Keratinocyte (primary cell): ENCODE measurements around the gene SP110. TPM values are rescaled to one million over a fixed set of nuclear protein-coding genes. Genes with fewer than 3 reads are reported as not detected.

Experiments used
- DNase-seq: peaks from one replicate; pipeline ENCODE4 v3.0.0-alpha.2; 2011; ENCODE audit warnings: low read depth, missing footprints, low spot score
- FAIRE-seq: peaks from 2 replicates; lab custom pipeline; 2011; peaks lifted over from hg19 to GRCh38; lab: Jason Lieb, UNC
- H2AFZ ChIP-seq: 2 replicates; pipeline ENCODE4 v1.6.0; 2012; ENCODE audit warnings: low read length, control low read depth, inconsistent platforms; ENCODE audit not compliant: control insufficient read depth
- H3K27ac ChIP-seq: 2 replicates; pipeline ENCODE4 v1.5.1; 2011; ENCODE audit warnings: low read length; ENCODE audit not compliant: control insufficient read depth, insufficient read depth
- H3K27me3 ChIP-seq: 3 replicates; pipeline ENCODE4 v1.6.0; 2011; ENCODE audit warnings: low read length; ENCODE audit not compliant: control insufficient read depth, insufficient read depth; ENCODE audit errors: extremely low read depth
- H3K36me3 ChIP-seq, 2 experiments: 2 replicates in 1 of 2; 3 replicates in 1 of 2; pipeline ENCODE4 v1.5.1; 2011; ENCODE audit warnings: low read length in 2 of 2, mild to moderate bottlenecking in 1 of 2; ENCODE audit not compliant: control insufficient read depth in 2 of 2, insufficient read depth in 2 of 2; ENCODE audit errors: extremely low read depth in 1 of 2
- H3K4me1 ChIP-seq: 3 replicates; pipeline ENCODE4 v1.5.1; 2011; ENCODE audit warnings: low read length; ENCODE audit not compliant: control insufficient read depth, insufficient read depth; ENCODE audit errors: extremely low read depth
- H3K4me2 ChIP-seq: 3 replicates; pipeline ENCODE4 v1.6.0; 2011; ENCODE audit warnings: low read depth, low read length; ENCODE audit not compliant: control insufficient read depth, insufficient read depth; ENCODE audit errors: extremely low read depth
- H3K4me3 ChIP-seq, 3 experiments: fragments of 200-600 bp in 1 of 3; sonication (generic) in 1 of 3; 2 replicates in 2 of 3; 3 replicates in 1 of 3; pipeline ENCODE4 v1.5.1; 2011 to 2016; ENCODE audit warnings: low read length in 3 of 3, mild to moderate bottlenecking in 3 of 3, control low read depth in 2 of 3, inconsistent platforms in 1 of 3, low read depth in 1 of 3, mixed read lengths in 1 of 3, mixed run types in 1 of 3, moderate library complexity in 1 of 3; ENCODE audit not compliant: control insufficient read depth in 2 of 3, insufficient read depth in 2 of 3; ENCODE audit errors: extremely low read depth in 1 of 3
- H3K79me2 ChIP-seq: 2 replicates; pipeline ENCODE4 v1.6.0; 2012; ENCODE audit warnings: low read length; ENCODE audit not compliant: control insufficient read depth, insufficient read depth
- H3K9ac ChIP-seq: 3 replicates; pipeline ENCODE4 v1.6.0; 2011; ENCODE audit warnings: low read length; ENCODE audit not compliant: control insufficient read depth, insufficient read depth; ENCODE audit errors: extremely low read depth
- H3K9me1 ChIP-seq: 3 replicates; pipeline ENCODE4 v1.6.0; 2011; ENCODE audit warnings: low read length; ENCODE audit not compliant: control insufficient read depth, insufficient read depth; ENCODE audit errors: extremely low read depth
- H3K9me3 ChIP-seq: 2 replicates; pipeline ENCODE4 v1.5.1; 2012; ENCODE audit warnings: low read depth, low read length; ENCODE audit not compliant: control insufficient read depth
- H4K20me1 ChIP-seq: 3 replicates; pipeline ENCODE4 v1.6.0; 2011; ENCODE audit warnings: low read length; ENCODE audit not compliant: control insufficient read depth, insufficient read depth; ENCODE audit errors: extremely low read depth
- EZH2 ChIP-seq: IDR thresholded peaks from one replicate; pipeline ENCODE4 v1.6.1; 2012; ENCODE audit warnings: inconsistent platforms, mild to moderate bottlenecking, low read length, moderate library complexity
- dilution Hi-C: fragments of 300-500 bp; cut with MboI; formaldehyde crosslinking; loops from one replicate; pipeline ENCODE4 v1.7.0; 2020; ENCODE audit warnings: low sequenced_read_pairs; ENCODE audit not compliant: extremely low pct_ligation_motif_present
- polyA plus RNA-seq, 5 experiments: library from polyadenylated mRNA; depleted of rRNA in 3 of 5; stranded (reverse) in 3 of 5; stranded (forward) in 1 of 5; unstranded in 1 of 5; fragments of >200 nt; gene quantifications; 1 replicate in 1 of 5; 2 replicates in 3 of 5; 3 replicates in 1 of 5; pipeline versions ENCODE4 v1.2.1 to v1.2.3, GENCODE V29; 2011 to 2012; ENCODE audit warnings: missing spikeins in 2 of 5, low read depth in 1 of 5, low replicate concordance in 1 of 5
- TF ChIP-seq, protein P1 (sequence below), 3 experiments: IDR thresholded peaks in 1 of 3; conservative IDR thresholded peaks in 1 of 3; optimal IDR thresholded peaks in 1 of 3; 2 replicates in 2 of 3; 3 replicates in 1 of 3; pipeline versions ENCODE3 to v1.5.1; 2011; ENCODE audit warnings: low read length in 3 of 3, mild to moderate bottlenecking in 3 of 3, moderate library complexity in 2 of 3, control low read depth in 1 of 3, inconsistent platforms in 1 of 3; ENCODE audit not compliant: insufficient read depth in 2 of 3; ENCODE audit errors: extremely low read depth in 1 of 3

SP110 gene
- polyA plus RNA-seq, 1 donor (not counting 4 experiments of a cell fraction or from before 2014, with no cell fraction given), result 26.5 TPM

DNA sequence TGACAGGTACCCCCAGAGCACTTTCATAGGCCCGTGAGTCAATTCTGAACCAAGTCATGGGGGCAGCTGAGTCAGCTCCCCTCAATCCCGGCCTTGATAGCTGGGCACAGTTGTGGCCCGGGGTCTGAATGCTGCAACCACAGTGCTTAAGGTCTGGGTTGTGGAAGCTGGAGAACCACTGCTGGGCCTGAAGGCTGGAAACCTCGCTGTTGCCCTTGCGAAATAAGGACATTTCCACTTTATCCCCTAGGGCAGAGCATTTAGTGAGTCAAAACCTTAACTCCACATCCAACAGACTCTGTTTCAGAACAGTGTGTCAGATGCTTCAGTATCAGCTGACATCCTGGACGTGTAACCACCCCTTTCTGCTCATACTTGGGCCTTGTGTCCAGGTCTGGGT, 58.6 kb downstream of the SP110 start:
- H3K4me2 ChIP-seq, result no peak overlapping the region
- H3K36me3 ChIP-seq, result no peaks in the 10 kb centered on the region
- H3K79me2 ChIP-seq, result no peaks in the 10 kb centered on the region
- no peak overlapping the region for H2AFZ ChIP-seq
- no peaks in the 10 kb centered on the region for H3K27me3 ChIP-seq
- H3K9ac ChIP-seq, result no peak overlapping the region
- no peaks in the 10 kb centered on the region for H3K9me1 ChIP-seq
- no peak overlapping the region for H3K27ac ChIP-seq
- no peaks in the 10 kb centered on the region for H4K20me1 ChIP-seq
- H3K4me1 ChIP-seq, result no peaks in the 10 kb centered on the region
- H3K4me3 ChIP-seq, result no peak overlapping the region
- no peak for FAIRE-seq
- dilution Hi-C loops, result no loop called here
- no peak for TF ChIP-seq EZH2
- TF ChIP-seq, protein P1, sequence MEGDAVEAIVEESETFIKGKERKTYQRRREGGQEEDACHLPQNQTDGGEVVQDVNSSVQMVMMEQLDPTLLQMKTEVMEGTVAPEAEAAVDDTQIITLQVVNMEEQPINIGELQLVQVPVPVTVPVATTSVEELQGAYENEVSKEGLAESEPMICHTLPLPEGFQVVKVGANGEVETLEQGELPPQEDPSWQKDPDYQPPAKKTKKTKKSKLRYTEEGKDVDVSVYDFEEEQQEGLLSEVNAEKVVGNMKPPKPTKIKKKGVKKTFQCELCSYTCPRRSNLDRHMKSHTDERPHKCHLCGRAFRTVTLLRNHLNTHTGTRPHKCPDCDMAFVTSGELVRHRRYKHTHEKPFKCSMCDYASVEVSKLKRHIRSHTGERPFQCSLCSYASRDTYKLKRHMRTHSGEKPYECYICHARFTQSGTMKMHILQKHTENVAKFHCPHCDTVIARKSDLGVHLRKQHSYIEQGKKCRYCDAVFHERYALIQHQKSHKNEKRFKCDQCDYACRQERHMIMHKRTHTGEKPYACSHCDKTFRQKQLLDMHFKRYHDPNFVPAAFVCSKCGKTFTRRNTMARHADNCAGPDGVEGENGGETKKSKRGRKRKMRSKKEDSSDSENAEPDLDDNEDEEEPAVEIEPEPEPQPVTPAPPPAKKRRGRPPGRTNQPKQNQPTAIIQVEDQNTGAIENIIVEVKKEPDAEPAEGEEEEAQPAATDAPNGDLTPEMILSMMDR (optimal IDR thresholded peaks at IDR 0.05 in 1 of 3, IDR thresholded peaks at IDR 0.05 in 1 of 3, conservative IDR thresholded peaks at IDR 0.05 in 1 of 3; ENCODE audit: extremely low read depth in 1 of 3, insufficient read depth in 2 of 3, low read length in 3 of 3), result no peak
- no peaks in the 10 kb centered on the region for H3K9me3 ChIP-seq
- DNase-seq, result no peak

DNA sequence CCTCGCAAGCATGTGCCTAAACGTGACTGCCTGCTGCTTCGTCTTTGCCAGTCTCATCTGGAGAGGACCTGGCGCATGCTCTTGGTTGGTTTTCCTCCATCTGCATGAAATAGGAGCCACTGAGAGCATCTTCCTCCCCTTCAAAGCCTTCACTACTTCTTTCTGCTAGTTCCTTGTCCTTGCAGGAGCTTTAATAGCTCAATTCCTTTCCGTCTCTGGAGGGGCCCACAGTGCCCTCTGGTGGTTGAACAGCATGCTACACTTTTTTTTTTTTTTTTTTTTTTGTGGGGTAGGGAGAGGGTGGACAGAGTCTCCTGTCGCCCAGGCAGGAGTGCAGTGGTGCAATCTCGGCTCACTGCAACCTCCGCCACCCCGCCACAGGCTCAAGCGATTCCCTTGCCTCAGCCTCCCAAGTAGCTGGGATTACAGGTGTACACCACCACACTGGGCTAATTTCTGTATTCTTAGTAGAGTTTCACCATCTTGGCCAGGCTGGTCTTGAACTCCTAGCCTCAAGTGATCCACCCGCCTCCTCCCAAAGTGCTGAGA, 59.6 kb downstream of the SP110 start:
- Histone ChIP-seq H3K27me3 (no peaks in the 10 kb centered on the region), H3K9me1 (no peaks in the 10 kb centered on the region), H3K4me1 (no peaks in the 10 kb centered on the region), H3K9me3 (no peaks in the 10 kb centered on the region), H3K9ac (no peak overlapping the region), H3K4me3 (no peak overlapping the region), H4K20me1 (no peaks in the 10 kb centered on the region), H3K27ac (no peak overlapping the region), H3K36me3 (no peaks in the 10 kb centered on the region), H2AFZ (no peak overlapping the region), H3K79me2 (no peaks in the 10 kb centered on the region), H3K4me2 (no peak overlapping the region)
- no peak for DNase-seq
- FAIRE-seq, result peak; percentile 80
- no peak for TF ChIP-seq EZH2
- TF ChIP-seq, protein P1 (optimal IDR thresholded peaks at IDR 0.05 in 1 of 3, IDR thresholded peaks at IDR 0.05 in 1 of 3, conservative IDR thresholded peaks at IDR 0.05 in 1 of 3; ENCODE audit: extremely low read depth in 1 of 3, insufficient read depth in 2 of 3, low read length in 3 of 3), result peak; percentile 56 to 73 (median 70)
- dilution Hi-C loops, result no loop called here
